Endometrial microvascular endothelial cells (primary cell): ENCODE results near the gene CDR2L. TPM values are rescaled to one million over a fixed set of nuclear protein-coding genes. Genes with fewer than 3 reads are reported as not detected.
"Not testable (repeated sequence)": the region's sequence is repeated elsewhere in the genome, so short reads cannot be mapped to it uniquely, and the experiment has no call there.

Experiments
- in situ Hi-C: cut with HindIII; loops from 2 replicates; pipeline ENCODE4 v1.10.0; 2017; ENCODE audit warnings: low sequenced_read_pairs, low pct_unique_long_range_greater_than_20kb; ENCODE audit errors: inconsistent ontology term
- total RNA-seq: library from RNA; depleted of rRNA; stranded (reverse); fragments of >200 nt; gene quantifications from one replicate; pipeline ENCODE4 v1.2.3, GENCODE V29; 2015; ENCODE audit errors: inconsistent ontology term

CDR2L gene
- total RNA-seq, 1 donor from 2014 or later, result 15.1 TPM

DNA sequence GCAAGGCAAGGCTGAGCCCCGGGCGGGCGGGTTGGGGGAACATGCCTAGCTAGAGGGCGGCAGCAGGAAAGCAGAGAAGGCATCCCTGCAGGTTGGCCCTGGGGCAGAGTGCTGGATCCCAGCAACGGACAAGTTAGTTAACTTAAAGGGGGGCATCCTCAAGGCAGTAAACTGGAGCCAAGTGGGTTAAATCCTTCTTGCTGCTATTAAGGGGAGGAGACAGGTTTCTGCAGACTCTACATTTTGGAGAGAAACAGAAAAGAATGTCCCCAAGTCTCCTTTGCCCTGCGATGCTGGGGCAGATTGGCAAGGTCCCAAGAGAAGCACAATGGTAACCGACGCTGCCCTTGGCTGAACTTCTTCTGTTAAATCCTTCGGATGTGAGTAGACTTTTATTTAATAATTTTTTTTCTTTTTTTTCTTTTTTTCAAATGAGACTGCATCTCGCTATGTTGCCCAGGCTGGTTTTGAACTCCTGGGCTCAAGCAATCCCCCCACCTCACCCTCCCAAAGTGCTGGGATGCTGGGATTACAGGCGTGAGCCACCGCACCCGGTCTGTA, 45.4 kb downstream of the CDR2L start:
- in situ Hi-C loops, result no loop called here

GRCh38 chr17:75033346-75034235, 46.2 kb downstream of the CDR2L start:
- in situ Hi-C loops, result no loop called here

- in situ Hi-C loops, result no loop called here
Observed at GRCh38 chr17:75034236-75034908, 46.9 kb downstream of the CDR2L start.

GRCh38 chr17:75036643-75037268, 49.3 kb downstream of the CDR2L start:
- in situ Hi-C loops, result no loop called here

DNA sequence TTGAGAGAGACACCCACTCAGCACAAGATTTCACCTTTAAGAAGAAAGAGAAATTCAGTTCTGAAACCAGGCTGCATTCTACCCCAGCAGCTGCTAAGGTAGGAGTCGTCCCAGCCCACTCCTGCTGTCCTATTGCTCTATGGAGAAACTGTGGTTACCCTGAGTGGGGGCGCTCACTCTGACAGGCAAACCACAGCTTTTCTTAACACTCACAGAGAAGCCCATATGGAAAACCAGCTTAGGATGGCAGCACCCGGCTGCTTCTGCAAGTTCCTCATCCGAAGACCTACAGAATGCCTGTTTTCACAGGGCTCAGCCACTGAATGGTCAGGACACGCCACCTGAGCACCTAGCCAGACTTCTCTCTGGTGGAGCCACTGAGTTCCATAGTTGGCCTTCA, 51.8 kb downstream of the CDR2L start:
- in situ Hi-C loops, result no loop called here

GRCh38 chr17:75041656-75042280, 54.3 kb downstream of the CDR2L start:
- in situ Hi-C loops, result no loop called here

- in situ Hi-C loops, result not testable (repeated sequence)
Observed at GRCh38 chr17:75043789-75044188, 56.4 kb downstream of the CDR2L start.

- in situ Hi-C loops, result no loop called here
Observed at GRCh38 chr17:75044716-75045115, 57.3 kb downstream of the CDR2L start.

DNA sequence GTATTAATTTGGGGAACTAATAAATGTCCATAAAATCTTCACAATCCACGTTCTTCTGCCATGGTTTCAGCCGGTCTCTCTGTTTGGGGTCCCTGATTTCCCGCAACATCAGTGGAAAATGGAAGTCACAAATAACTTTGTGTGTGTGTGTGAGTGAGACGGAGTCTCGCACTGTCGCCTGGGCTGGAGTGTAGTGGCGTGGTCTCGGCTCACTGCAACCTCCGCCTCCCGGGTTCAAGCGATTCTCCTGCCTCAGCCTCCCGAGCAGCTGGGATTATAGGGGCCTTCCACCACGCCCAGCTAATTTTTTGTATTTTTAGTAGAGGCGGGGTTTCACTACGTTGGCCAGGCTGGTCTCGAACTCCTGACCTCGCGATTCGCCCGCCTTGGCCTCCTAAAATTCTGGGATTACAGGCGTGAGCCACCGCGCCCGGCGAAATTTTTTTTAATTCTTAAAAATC, 58.5 kb downstream of the CDR2L start:
- in situ Hi-C loops, result not testable (repeated sequence)

DNA sequence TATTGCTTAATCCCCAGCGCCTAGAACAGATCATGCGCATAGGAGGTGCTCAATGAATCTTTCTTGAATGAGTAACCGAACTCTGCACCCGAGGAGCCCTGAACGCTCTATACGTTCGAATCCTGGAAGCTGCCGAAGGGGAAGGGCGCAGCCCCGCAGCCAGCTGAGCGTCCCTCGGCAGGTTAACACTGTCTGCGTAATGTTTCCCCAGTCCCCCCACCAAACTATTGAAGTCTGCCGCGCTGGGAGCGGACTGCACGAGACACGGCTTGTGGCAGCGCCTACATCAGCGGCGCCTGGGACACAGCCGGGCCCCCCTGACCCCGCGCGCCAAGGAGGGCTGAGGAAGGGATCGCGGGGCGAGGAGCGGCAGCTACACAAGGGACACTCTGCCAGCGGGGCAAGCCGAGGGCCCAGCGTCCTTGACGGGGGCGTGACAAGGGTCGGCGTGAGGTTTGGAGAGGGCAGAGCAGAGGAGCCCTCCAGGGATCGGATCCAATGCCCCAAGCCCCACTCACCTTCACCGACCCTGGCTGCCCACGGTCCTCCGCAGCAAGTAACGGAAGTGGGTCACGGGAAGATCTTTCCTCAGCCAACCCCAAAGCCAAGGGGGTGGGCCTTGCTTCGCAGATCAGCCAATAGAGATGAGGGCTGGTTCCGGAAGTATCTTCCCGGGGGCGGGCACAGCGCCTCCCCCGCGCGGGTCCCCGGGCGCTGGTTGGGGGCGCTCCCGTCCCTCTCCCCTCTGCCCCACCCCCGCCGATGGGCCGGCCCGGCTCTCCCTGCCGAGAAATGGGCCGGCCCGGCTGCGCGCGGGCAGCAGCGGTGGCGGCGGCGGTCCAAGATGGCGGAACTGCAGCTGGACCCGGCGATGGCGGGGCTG, 59.2 kb downstream of the CDR2L start, which contains the start of the genes ATP5PD and KCTD2:
Gene ATP5PD (minus strand): TSS at position 563 of the 883 bp plus-strand sequence. CDS start 4,319 bp downstream, outside the sequence.
Gene KCTD2 (plus strand): TSS at position 819 of the 883 bp plus-strand sequence. CDS start 26 bp downstream, at position 845.
- in situ Hi-C loops, result no loop called here

GRCh38 chr17:75047398-75048098, 60.1 kb downstream of the CDR2L start:
- in situ Hi-C loops, result no loop called here

GRCh38 chr17:75048249-75048878, 60.9 kb downstream of the CDR2L start:
- in situ Hi-C loops, result no loop called here

DNA sequence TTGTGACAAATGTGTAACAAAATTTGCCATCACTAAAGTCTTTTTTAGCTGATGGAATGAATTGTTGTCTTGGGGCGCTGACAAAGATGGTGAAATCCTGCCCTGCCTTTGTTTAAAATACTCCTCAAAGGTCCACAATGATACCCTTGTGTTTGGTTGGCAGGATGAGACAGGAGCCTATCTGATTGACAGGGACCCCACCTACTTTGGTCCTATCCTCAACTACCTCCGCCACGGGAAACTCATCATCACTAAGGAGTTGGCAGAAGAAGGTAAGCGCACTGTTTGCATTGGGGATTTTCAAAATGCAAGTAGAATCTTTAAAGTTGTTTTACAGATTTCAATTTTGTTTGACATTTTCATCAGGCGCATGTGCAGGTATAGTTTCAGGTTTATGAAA, 61.6 kb downstream of the CDR2L start:
- in situ Hi-C loops, result no loop called here

DNA sequence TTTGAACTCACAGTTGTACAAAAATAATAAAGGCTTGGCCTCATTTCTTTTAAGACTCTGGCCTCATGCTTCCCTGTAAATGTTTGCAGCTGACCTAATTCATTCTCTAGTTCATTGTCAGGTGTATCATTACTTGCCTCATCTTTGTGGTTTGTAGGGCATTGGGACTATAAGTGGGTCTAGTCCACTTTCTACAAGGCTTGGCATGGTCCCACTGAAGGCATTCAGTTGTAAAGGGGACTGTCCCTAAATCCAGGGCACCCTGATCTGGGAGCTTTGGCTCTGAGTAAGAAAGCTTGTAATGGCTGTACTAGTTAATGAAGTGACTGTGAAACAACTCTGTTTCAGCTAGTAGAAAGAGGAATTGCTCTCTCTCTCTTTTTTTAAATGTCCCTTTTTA, 62.3 kb downstream of the CDR2L start:
- in situ Hi-C loops, result loop anchor here (25.0 kb wide), 1 partner anchor 163 kb away; the partner anchor contains the start of gene NUP85

GRCh38 chr17:75051941-75052340, 64.5 kb downstream of the CDR2L start:
- in situ Hi-C loops, result loop anchor here (25.0 kb wide), 1 partner anchor 160 kb away; the partner anchor contains the start of gene NUP85
